OCI-LY7 (cell line): Measurements from ENCODE around the gene GTF3C1.

Experiments
- CTCF ChIP-seq: fragments of 200-600 bp; sonication (generic); conservative IDR thresholded peaks from 2 replicates; pipeline ENCODE4 v1.5.1; 2014; ENCODE audit warnings: mild to moderate bottlenecking, antibody characterized with exemption, low read length, moderate library complexity, mixed read lengths
- EZH2phosphoT487 ChIP-seq: fragments of 200-600 bp; sonication (generic); IDR thresholded peaks from 2 replicates; pipeline ENCODE4 v1.6.1; 2018; ENCODE audit warnings: low read depth, borderline replicate concordance, mild to moderate bottlenecking, mixed run types, antibody characterized with exemption, low read length, moderate library complexity, mixed read lengths

DNA sequence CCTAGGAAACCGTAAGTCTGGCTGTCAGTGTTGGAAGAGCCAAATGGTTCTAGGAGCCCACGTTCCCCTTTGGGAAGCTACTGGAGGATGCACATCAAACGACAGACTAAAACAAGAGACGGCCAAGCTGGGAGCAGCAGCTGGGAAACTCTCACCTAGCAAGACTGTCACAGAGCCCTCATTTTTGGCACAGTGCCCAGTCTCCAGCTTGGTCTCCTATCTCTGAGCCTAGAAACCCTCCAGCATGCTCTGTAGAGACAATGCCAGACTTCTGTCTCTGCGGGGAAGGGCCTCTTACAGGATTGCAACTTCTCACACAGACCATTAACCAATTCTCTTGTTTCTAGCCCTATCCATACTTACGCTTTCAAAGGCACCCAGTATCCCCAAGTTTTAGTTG is 23.5 kb downstream of the GTF3C1 start:
- TF ChIP-seq CTCF (no peak), EZH2phosphoT487 (no peak)
